OCI-LY1 (cell line): ENCODE data around the gene PTGDS.

ENCODE experiments used
- CTCF ChIP-seq: fragments of 200-600 bp; sonication (generic), shearing (Covaris generic); IDR thresholded peaks from 2 replicates; pipeline ENCODE4 v1.5.1; 2017; ENCODE audit warnings: mild to moderate bottlenecking, antibody characterized with exemption, low read length, moderate library complexity, mixed read lengths
- EZH2 ChIP-seq: fragments of 200-600 bp; sonication (generic), shearing (Covaris generic); IDR thresholded peaks from 2 replicates; pipeline ENCODE4 v1.8.0; 2017; ENCODE audit warnings: borderline replicate concordance, mixed run types, mild to moderate bottlenecking, antibody characterized with exemption, low read length, moderate library complexity, mixed read lengths

- TF ChIP-seq EZH2 (no peak), CTCF (no peak)
Observed at GRCh38 chr9:137009938-137010732, 32.8 kb downstream of the PTGDS start.
